Tibial artery (tissue), 4 donors: ENCODE data around the gene POU2F2.

Experiments
- DNase-seq, 2 donors: peaks; one replicate each; pipeline ENCODE4 v3.0.0-alpha.2; 2019
- H3K27ac ChIP-seq, 2 donors: fragments of 200-600 bp; sonication (generic) in 1 of 2; 1 replicate in 1 of 2; 2 replicates in 1 of 2; pipeline ENCODE4 v1.5.1; 2018 to 2019; ENCODE audit warnings: mild to moderate bottlenecking in 1 of 2
- H3K27me3 ChIP-seq, 2 donors: fragments of 200-600 bp; sonication (generic) in 1 of 2; one replicate each; pipeline versions ENCODE4 v1.5.1 to v1.6.0; 2016 to 2019
- H3K36me3 ChIP-seq, 3 donors: fragments of 200-600 bp; sonication (generic) in 2 of 3; one replicate each; pipeline ENCODE4 v1.5.1; 2016 to 2019; ENCODE audit warnings: mild to moderate bottlenecking in 2 of 3
- H3K4me1 ChIP-seq, 4 donors: fragments of 200-600 bp; sonication (generic) in 2 of 4; 1 replicate in 3 of 4; 2 replicates in 1 of 4; pipeline ENCODE4 v1.5.1; 2016 to 2019
- H3K4me3 ChIP-seq, 2 donors: fragments of 200-600 bp; sonication (generic) in 1 of 2; 1 replicate in 1 of 2; 2 replicates in 1 of 2; pipeline ENCODE4 v1.5.1; 2018 to 2019; ENCODE audit warnings: mild to moderate bottlenecking in 2 of 2
- H3K9me3 ChIP-seq, 3 donors: fragments of 200-600 bp; sonication (generic) in 1 of 3; one replicate each; pipeline ENCODE4 v1.5.1; 2016 to 2019
- CTCF ChIP-seq, 2 experiments: fragments of 200-600 bp in 1 of 2; fragments of 450-650 bp in 1 of 2; IDR thresholded peaks; one replicate each; pipeline ENCODE4 v1.5.1; 2017 to 2019; ENCODE audit warnings: antibody characterized with exemption in 2 of 2, mild to moderate bottlenecking in 1 of 2, moderate library complexity in 1 of 2
- intact Hi-C: fragments of 100-400 bp; cut with DNase I; formaldehyde crosslinking; loops from one replicate; pipeline ENCODE4 v1.15.0; 2023; ENCODE audit warnings: low total_unique reads

POU2F2 gene

GRCh38 chr19:42150364-42150763, 18.1 kb upstream of the POU2F2 start:
- Histone ChIP-seq H3K27me3 (peaks cover 0 to 66% of the 10 kb centered on the region in 2 donors), H3K27ac (no peak overlapping the region), H3K36me3 (no peaks in the 10 kb centered on the region), H3K4me3 (no peak overlapping the region), H3K4me1 (no peaks in the 10 kb centered on the region), H3K9me3 (no peaks in the 10 kb centered on the region)
- no peak for DNase-seq
- no peak for TF ChIP-seq CTCF (IDR thresholded peaks at IDR 0.05)
- intact Hi-C loops = no loop called here

- Histone ChIP-seq H3K4me3 (no peak overlapping the region), H3K27ac (no peak overlapping the region), H3K36me3 (no peaks in the 10 kb centered on the region), H3K27me3 (peaks cover 0 to 59% of the 10 kb centered on the region in 2 donors), H3K4me1 (no peaks in the 10 kb centered on the region), H3K9me3 (no peaks in the 10 kb centered on the region)
- DNase-seq = no peak
- intact Hi-C loops = no loop called here
- TF ChIP-seq CTCF (IDR thresholded peaks at IDR 0.05) = no peak
These were observed 17.4 kb upstream of the POU2F2 start for GRCh38 chr19:42149447-42150202.

- intact Hi-C loops = no loop called here
These were observed 16.0 kb upstream of the POU2F2 start for GRCh38 chr19:42148266-42148665.

GRCh38 chr19:42143341-42144234, 11.3 kb upstream of the POU2F2 start:
- no peak for TF ChIP-seq CTCF (IDR thresholded peaks at IDR 0.05)
- Histone ChIP-seq H3K27ac (no peak overlapping the region), H3K4me1 (no peaks in the 10 kb centered on the region), H3K27me3 (peaks cover 0 to 24% of the 10 kb centered on the region in 2 donors), H3K36me3 (no peaks in the 10 kb centered on the region), H3K9me3 (no peaks in the 10 kb centered on the region), H3K4me3 (no peak overlapping the region)
- intact Hi-C loops = no loop called here
- no peak for DNase-seq

More at GRCh38 chr19:42148266-42148665, 16.0 kb upstream of the POU2F2 start:
- no peak overlapping the region for H3K27ac ChIP-seq
- no peak for DNase-seq
- no peaks in the 10 kb centered on the region for H3K36me3 ChIP-seq
- TF ChIP-seq CTCF (IDR thresholded peaks at IDR 0.05) = no peak
- peaks cover 0 to 55% of the 10 kb centered on the region in 2 donors for H3K27me3 ChIP-seq
- no peaks in the 10 kb centered on the region for H3K9me3 ChIP-seq
- H3K4me1 ChIP-seq = no peaks in the 10 kb centered on the region
- H3K4me3 ChIP-seq = no peak overlapping the region

- no peak overlapping the region for H3K4me3 ChIP-seq
- no peaks in the 10 kb centered on the region for H3K9me3 ChIP-seq
- H3K4me1 ChIP-seq = no peaks in the 10 kb centered on the region
- H3K27me3 ChIP-seq = peaks cover 0 to 33% of the 10 kb centered on the region in 2 donors
- no peak overlapping the region for H3K27ac ChIP-seq
- intact Hi-C loops = no loop called here
- peak in 1 of 2 donors; percentile 39 for DNase-seq
- H3K36me3 ChIP-seq = no peaks in the 10 kb centered on the region
- TF ChIP-seq CTCF (IDR thresholded peaks at IDR 0.05) = no peak
These were observed 8.0 kb upstream of the POU2F2 start for GRCh38 chr19:42140125-42140754.
